Vagina (tissue), 2 donors: ENCODE measurements around the gene DOCK7. TPM values are rescaled to one million over a fixed set of nuclear protein-coding genes. Genes with fewer than 3 reads are reported as not detected.

Experiments used
- DNase-seq, 2 donors: peaks; one replicate each; pipeline ENCODE4 v3.0.0-alpha.2; 2017; ENCODE audit errors: extremely low spot score in 2 of 2
- H3K27ac ChIP-seq: fragments of 200-600 bp; sonication (generic); one replicate; pipeline ENCODE4 v1.5.1; 2019
- H3K27me3 ChIP-seq: fragments of 200-600 bp; sonication (generic); one replicate; pipeline ENCODE4 v1.5.1; 2019
- H3K36me3 ChIP-seq, 2 donors: fragments of 200-600 bp; sonication (generic); one replicate each; pipeline ENCODE4 v1.5.1; 2017 to 2019
- H3K4me1 ChIP-seq: fragments of 200-600 bp; sonication (generic); one replicate; pipeline ENCODE4 v1.5.1; 2019
- H3K4me3 ChIP-seq, 2 donors: fragments of 200-600 bp; sonication (generic); 1 replicate in 1 of 2; 2 replicates in 1 of 2; pipeline ENCODE4 v1.5.1; 2016 to 2019
- H3K9me3 ChIP-seq: fragments of 200-600 bp; sonication (generic); one replicate; pipeline ENCODE4 v1.5.1; 2019
- POLR2A ChIP-seq, 2 donors: fragments of 450-650 bp; IDR thresholded peaks; one replicate each; pipeline ENCODE4 v1.6.1; 2017; ENCODE audit warnings: antibody characterized with exemption in 2 of 2, mild to moderate bottlenecking in 2 of 2, moderate library complexity in 2 of 2
- POLR2AphosphoS5 ChIP-seq, 2 donors: sonication (generic); formaldehyde crosslinking; IDR thresholded peaks; one replicate each; pipeline ENCODE4 v1.9.0; 2017; ENCODE audit warnings: antibody characterized with exemption in 2 of 2, mild to moderate bottlenecking in 2 of 2, low read depth in 1 of 2; ENCODE audit not compliant: insufficient read depth in 1 of 2
- intact Hi-C: fragments of 100-400 bp; cut with DNase I; formaldehyde crosslinking; loops from one replicate; pipeline ENCODE4 v1.15.1; 2023
- total RNA-seq: library from RNA; depleted of rRNA; stranded (reverse); fragments of >200 nt; gene quantifications from one replicate; pipeline ENCODE4 v1.2.3, GENCODE V29; 2016
- TF ChIP-seq, protein P1 (sequence below), 3 experiments: fragments of 450-650 bp in 2 of 3; fragments of 200-600 bp in 1 of 3; sonication (generic) in 1 of 3; IDR thresholded peaks; one replicate each; pipeline ENCODE4 v1.5.1; 2017 to 2019; ENCODE audit warnings: antibody characterized with exemption in 3 of 3, mild to moderate bottlenecking in 2 of 3, moderate library complexity in 2 of 3

DOCK7 gene
- total RNA-seq, 1 donor from 2014 or later = 34.1 TPM

DNA sequence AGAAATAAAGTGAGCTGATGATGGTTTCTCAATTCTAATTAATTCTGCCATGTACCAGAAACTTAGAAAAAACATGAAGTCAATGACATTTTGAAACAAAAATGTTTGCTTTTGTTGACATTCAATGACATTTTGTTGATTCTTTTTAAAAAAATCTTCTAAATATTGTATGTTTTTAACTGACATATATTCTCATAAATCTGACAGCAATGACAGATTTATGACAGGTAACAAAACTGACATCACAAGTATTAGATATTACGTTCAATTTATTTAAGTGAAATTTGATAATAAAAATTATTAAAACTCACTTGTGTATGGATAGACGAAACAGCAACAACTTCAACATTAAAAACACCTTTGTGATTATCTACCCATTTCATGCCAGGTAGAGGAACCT is 126.9 kb downstream of the DOCK7 start:
- no peak overlapping the region for H3K4me3 ChIP-seq
- no peaks in the 10 kb centered on the region for H3K9me3 ChIP-seq
- H3K27me3 ChIP-seq = no peaks in the 10 kb centered on the region
- no peak for TF ChIP-seq POLR2A (IDR thresholded peaks at IDR 0.05)
- TF ChIP-seq, protein P1, sequence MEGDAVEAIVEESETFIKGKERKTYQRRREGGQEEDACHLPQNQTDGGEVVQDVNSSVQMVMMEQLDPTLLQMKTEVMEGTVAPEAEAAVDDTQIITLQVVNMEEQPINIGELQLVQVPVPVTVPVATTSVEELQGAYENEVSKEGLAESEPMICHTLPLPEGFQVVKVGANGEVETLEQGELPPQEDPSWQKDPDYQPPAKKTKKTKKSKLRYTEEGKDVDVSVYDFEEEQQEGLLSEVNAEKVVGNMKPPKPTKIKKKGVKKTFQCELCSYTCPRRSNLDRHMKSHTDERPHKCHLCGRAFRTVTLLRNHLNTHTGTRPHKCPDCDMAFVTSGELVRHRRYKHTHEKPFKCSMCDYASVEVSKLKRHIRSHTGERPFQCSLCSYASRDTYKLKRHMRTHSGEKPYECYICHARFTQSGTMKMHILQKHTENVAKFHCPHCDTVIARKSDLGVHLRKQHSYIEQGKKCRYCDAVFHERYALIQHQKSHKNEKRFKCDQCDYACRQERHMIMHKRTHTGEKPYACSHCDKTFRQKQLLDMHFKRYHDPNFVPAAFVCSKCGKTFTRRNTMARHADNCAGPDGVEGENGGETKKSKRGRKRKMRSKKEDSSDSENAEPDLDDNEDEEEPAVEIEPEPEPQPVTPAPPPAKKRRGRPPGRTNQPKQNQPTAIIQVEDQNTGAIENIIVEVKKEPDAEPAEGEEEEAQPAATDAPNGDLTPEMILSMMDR (IDR thresholded peaks at IDR 0.05) = no peak
- TF ChIP-seq POLR2AphosphoS5 (IDR thresholded peaks at IDR 0.05; ENCODE audit: insufficient read depth in 1 of 2, low read depth in 1 of 2) = no peak
- H3K4me1 ChIP-seq = no peaks in the 10 kb centered on the region
- no peak overlapping the region for H3K27ac ChIP-seq
- peaks cover 0 to 14% of the 10 kb centered on the region in 2 donors for H3K36me3 ChIP-seq
- intact Hi-C loops = no loop called here
- no peak for DNase-seq

- TF ChIP-seq, protein P1 (IDR thresholded peaks at IDR 0.05) = no peak
- no peak for TF ChIP-seq POLR2A (IDR thresholded peaks at IDR 0.05)
- H3K4me1 ChIP-seq = no peaks in the 10 kb centered on the region
- H3K9me3 ChIP-seq = no peaks in the 10 kb centered on the region
Measured at GRCh38 chr1:62544570-62544969, 143.6 kb downstream of the DOCK7 start.

DNA sequence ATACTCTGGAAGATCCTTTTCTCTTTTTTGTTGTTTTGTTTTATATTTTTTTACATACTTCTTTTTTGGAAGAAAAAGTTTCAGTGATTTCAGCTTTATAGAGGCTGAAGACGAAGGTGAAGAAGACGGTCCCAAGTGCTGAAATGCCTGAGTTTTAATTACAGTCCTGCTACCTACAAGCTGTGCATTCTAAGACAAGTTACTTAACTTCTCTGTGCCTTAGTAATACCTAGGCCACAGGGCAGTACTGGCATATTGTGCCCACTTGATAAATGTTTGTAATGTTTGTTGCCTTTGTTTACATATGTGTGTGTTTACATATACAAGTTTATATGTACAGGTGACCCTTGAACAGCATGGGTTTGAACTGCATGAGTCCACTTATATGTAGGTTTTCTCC is 147.1 kb downstream of the DOCK7 start:
- DNase-seq = no peak
- no peaks in the 10 kb centered on the region for H3K9me3 ChIP-seq
- H3K4me3 ChIP-seq = no peak overlapping the region
- peaks cover 0 to 20% of the 10 kb centered on the region in 2 donors for H3K36me3 ChIP-seq
- H3K27ac ChIP-seq = no peak overlapping the region
- no peaks in the 10 kb centered on the region for H3K4me1 ChIP-seq
- intact Hi-C loops = no loop called here
- TF ChIP-seq POLR2A (IDR thresholded peaks at IDR 0.05) = no peak
- TF ChIP-seq, protein P1 (IDR thresholded peaks at IDR 0.05) = no peak
- no peak for TF ChIP-seq POLR2AphosphoS5 (IDR thresholded peaks at IDR 0.05; ENCODE audit: insufficient read depth in 1 of 2, low read depth in 1 of 2)
- H3K27me3 ChIP-seq = no peaks in the 10 kb centered on the region

More at GRCh38 chr1:62544570-62544969, 143.6 kb downstream of the DOCK7 start:
- Histone ChIP-seq H3K27me3 (no peaks in the 10 kb centered on the region), H3K27ac (no peak overlapping the region), H3K4me3 (no peak overlapping the region), H3K36me3 (peaks cover 0 to 2% of the 10 kb centered on the region in 2 donors)
- DNase-seq = no peak
- intact Hi-C loops = no loop called here

DNA sequence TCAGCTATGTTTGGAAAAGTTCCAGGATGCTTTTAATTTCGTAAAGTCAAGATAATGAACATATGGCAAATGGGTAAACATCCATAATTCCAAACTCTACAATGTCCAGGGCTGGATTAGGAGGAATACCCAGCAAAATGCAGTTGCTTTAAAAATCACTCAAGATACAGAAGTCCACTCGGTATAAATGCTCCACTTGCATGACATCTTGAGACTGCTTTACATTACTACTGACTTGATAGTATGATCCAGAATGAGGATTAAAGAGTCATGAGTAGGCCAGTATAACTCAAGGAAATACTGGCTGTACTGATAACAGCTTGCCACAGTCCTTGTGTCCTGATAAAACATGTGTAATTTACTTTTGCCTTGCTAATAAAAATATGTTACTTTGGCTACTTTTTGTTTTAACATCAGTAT is 149.1 kb downstream of the DOCK7 start:
- Histone ChIP-seq H3K27me3 (no peaks in the 10 kb centered on the region), H3K27ac (no peak overlapping the region), H3K4me1 (no peaks in the 10 kb centered on the region), H3K36me3 (peaks cover 0 to 20% of the 10 kb centered on the region in 2 donors), H3K4me3 (no peak overlapping the region), H3K9me3 (no peaks in the 10 kb centered on the region)
- no peak for DNase-seq
- intact Hi-C loops = no loop called here
- TF ChIP-seq, protein P1 (IDR thresholded peaks at IDR 0.05) = no peak
- TF ChIP-seq POLR2A (IDR thresholded peaks at IDR 0.05) (no peak), POLR2AphosphoS5 (IDR thresholded peaks at IDR 0.05; ENCODE audit: insufficient read depth in 1 of 2, low read depth in 1 of 2) (no peak)

- intact Hi-C loops = no loop called here
- Histone ChIP-seq H3K9me3 (no peaks in the 10 kb centered on the region), H3K27me3 (no peaks in the 10 kb centered on the region), H3K4me3 (no peak overlapping the region), H3K36me3 (peaks cover 0 to 20% of the 10 kb centered on the region in 2 donors), H3K4me1 (no peaks in the 10 kb centered on the region), H3K27ac (no peak overlapping the region)
- DNase-seq = no peak
- TF ChIP-seq POLR2AphosphoS5 (IDR thresholded peaks at IDR 0.05; ENCODE audit: insufficient read depth in 1 of 2, low read depth in 1 of 2) (no peak), POLR2A (IDR thresholded peaks at IDR 0.05) (no peak)
- TF ChIP-seq, protein P1 (IDR thresholded peaks at IDR 0.05) = no peak
Measured at GRCh38 chr1:62536865-62537264, 151.3 kb downstream of the DOCK7 start.
